T1000 (cell line): ENCODE results near the gene AZIN2.
"Not testable (repeated sequence)": the region's sequence is repeated elsewhere in the genome, so short reads cannot be mapped to it uniquely, and the experiment has no call there.

Experiments used
- DNase-seq: peaks from one replicate; lab custom pipeline; 2025; ENCODE audit warnings: mixed read lengths; lab: John Stamatoyannopoulos, UW

The AZIN2 gene

DNA sequence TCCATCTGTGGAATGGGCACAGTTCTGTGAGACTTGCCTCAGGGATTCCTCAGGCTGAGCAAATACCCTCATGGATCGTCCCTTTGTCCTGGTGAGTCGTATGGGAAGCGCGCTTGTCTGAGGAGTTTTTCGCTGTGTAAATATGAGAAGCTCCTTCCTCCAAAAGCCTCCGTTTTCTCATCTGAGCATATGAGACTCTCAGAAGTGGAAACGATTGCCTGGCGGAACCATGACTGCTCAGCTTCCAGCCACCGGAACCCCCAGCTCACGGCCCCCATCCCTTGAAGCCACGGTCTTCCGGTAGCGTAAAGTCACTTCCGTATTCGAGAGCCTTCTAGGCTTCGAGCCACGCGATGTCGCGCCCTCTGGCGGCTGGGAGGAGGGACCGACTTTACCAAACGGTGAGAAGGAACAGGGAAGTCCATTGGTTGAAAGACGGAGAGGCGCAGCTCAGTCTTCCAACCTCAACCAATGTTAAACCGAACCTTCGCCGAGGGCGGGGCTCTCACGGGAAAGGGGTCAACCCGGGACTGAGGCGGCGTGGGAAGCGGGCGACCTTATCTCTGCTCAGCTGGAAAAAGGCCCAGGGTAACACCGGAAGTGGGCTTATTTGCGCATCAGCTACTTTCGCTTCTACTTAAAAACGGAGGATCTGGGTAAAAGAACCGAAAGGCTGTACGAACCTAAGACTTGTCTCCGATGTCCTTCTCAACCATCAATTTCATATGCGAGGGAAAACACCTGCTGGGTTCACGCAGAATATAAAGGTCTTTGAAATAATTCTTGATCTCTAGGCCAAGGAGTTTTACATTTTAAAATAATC, 46.3 kb downstream of the AZIN2 start:
- DNase-seq, result peak; percentile 99

DNA sequence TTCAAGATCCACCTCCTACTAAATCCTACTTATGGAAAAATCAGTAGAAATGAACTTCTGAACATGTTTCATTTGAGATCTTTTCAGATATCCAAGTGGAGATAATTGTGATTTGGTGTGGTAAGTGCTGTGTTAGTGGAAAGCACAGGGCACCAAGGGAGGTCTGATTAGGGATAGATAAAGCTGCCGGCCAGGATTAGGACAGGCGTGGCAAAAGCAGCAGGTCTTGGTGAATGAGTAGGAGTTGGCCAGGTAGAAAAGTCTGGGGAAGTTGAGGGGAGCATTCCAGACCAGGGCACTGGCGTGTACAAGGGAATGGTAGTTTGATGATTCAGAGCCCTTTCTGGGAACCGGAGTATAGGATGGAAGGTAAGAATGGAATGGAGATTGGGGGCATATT, 47.8 kb downstream of the AZIN2 start:
- no peak for DNase-seq

DNA sequence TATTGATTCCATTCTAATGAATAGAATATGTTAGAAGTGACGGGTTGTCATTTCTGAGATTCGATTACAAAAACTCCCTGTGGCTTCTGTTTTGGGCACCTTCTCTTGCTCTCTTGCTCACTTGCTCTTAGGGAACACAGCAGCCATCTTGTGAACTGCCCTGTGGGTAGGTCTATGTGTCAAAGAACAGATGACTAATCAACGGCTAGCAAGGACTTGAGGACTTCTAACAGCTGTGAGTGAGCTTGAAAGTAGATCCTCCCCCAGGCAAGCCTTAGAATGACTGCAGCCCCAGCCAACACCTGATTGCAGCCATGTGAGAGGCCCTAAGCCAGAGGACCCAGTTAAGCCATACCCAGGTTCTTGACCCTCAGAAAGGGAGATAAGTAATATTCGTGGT, 49.3 kb downstream of the AZIN2 start:
- DNase-seq, result no peak

DNA sequence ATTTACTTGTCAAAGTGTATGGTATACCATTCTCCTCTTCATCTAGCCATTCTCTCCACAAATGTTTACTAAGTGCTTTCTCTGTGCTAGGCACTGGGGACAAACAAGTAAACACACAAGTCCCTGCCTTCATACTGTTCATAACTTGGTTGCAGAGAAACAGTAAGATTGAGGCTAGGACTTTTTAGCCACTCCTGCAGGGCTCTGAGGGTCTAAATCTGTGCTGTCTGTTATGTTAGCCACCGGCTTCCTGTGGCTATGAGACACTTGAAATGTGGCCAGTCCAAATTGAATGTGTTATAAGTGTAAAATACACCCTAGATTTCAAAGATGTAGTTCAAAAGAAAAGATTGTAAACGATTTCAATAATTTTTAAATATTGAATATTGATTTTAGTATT, 50.2 kb downstream of the AZIN2 start:
- DNase-seq, result no peak

DNA sequence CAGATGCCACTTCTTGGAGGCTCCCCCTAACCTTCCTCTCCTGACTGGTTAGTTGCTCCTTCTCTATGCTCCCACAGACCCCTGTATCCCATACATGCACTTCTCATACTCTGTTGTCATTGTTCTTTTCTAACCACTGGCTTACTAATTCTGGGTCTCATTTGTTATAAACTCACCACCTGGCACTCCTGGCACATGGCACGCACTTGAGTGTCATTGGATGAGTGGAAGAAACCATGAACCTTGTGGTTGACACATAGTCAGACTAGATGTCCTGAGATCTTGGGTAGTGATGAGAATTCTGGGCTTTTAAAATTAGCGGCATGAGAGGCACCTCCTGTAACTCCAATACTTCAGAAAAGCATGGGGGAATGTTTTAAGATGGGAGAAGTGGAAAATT, 51.6 kb downstream of the AZIN2 start:
- no peak for DNase-seq

GRCh38 chr1:33133478-33134105, 52.6 kb downstream of the AZIN2 start:
- DNase-seq, result no peak

DNA sequence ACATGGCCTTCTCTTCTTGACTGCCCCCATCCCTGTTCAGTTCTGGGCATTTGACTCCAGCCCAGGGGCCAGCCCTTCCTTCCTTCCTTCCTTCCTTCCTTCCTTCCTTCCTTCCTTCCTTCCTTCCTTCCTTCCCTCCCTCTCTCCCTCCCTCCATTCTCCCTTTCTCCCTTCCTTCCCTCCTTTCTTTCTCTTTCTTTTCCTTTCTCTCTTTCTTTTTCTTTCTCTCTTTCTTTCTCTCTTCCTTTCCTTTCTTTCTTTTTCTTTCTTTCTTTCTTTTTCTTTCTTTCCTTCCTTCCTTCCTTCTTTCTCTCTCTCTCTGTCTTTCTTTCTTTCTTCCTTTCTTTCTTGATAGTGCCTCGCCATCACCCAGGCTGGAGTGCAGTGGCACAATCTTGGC, 55.1 kb downstream of the AZIN2 start:
- DNase-seq, result not testable (repeated sequence)

DNA sequence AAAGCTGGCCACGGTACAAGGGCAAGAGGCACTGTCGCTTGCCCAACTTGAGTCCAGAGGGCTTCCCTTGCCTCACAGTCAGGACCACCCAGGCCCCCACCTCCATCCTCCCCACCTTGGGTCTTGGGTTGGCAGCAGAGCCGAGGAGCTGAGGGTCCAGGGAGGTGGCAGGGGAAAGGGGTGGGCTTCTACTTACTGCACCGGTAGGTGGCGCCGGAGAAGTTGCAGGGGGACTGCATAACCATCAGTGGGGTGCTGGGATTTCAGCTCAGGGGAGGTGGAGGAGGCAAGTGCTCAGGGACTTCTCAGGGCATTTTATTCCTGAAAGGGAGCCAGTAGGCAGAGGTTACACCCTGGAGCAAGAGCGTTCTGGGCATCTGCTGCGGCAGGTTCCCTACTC, 56.8 kb downstream of the AZIN2 start:
- DNase-seq, result no peak

DNA sequence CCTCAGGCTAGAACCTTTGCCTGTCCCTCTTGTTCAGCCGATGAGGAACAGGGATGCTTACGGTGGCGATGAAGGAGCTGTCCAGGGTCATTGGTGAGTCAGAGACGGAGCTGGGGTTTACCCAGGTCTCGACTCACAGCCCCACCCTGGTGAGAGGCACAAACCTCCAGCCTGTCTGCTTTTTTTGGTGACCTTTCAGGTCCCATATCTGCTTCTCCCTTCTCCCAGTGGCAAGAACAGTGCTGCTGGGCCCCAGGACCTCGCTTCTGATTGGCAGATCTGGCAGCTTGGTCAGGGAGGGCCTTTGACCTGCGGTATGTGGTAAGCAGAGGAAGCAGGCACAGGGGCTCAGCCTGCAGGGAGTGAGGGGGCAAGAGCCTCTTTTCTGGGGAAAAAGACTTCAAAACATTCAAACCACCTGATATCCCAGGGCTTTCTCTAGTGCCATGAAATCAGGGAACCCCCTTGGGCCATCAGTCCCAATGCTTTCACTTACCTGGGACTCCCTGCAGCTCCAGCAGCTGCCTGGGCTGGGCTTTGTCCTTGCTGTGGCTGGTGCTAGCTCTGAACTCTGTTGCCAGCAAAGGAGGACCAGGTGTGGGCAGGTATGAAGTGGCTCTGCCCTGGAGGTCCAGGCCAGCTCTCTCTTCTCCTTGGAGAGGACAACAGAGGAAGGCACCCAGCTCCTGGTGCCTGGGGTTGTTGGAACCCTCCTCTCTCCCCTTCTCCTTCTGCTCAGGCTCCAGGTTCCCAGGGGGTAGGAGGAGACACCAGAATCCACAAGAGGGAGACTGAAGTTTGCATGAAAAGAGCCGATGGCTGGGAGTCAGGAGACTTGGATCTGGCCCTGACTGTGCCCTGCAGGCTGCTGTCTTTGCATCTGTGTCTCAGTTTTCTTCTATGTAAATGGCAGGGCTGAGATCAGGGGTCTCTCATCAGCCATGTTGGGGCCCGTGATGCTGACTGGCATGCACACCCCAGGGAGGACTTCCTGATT, 59.5 kb downstream of the AZIN2 start:
- no peak for DNase-seq

DNA sequence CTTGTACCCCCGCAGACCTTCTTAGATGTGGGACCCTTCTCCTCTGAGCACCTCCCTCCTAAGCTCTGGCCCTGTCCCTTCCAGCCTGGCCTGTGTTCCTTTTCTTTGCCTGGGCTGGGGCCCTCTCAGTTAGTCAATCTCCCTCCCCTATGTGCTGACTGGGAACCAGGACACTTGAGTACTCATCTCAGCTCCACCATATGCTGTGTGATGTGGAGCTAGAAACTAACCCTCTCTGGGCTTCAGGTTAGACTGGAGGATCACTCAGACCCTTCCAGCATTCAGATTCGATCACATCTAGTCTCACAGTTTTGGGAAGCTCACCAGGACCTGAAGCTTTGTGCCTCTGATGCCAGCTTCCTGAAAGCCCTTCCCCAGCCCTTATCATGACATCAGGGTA, 60.3 kb downstream of the AZIN2 start:
- no peak for DNase-seq

DNA sequence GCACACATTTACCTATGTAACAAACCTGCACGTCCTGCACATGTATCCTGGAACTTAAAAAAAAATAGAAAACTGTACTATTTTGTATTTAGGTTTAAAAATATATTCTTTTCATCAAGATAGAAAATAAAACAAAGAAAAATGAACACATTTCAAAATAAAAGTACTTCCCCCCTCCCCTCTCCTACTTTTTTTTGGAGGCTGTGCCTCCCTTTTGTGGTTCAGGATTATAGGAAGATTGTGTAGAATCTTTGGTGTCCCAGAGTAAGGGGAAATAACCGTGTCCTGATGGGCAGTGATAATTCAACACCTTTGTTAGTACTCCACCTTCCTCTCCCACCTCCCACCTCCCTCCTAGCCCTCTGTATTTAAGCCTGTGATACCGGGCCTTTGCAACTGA, 60.8 kb downstream of the AZIN2 start:
- no peak for DNase-seq

DNA sequence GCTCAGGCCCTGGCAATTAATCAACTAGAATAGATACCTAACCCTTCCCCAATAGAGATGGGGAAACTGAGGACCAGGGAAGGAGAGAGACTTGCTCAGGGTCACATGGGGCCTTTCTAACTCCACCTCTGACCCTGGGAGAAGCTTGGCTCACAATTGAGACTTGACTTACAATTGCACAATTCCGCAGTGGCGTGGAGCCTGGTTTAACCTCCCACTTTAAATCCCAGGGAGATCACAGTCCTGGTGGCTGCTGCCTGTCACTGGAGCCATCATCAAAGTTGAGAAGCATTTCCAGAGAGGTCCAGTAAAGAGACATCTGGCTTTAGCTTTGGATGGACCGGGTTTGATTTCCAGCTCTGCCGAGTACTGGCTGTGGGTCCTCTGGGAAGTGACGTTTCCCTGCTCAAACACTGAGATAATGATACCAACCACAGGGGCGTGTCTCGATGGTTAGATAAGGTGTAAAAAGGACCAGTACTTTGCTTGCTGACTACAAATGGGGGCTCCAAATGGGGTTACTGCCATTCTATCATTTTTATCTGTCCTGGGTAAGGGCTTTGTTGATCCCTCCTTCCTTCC, 61.6 kb downstream of the AZIN2 start:
- no peak for DNase-seq

GRCh38 chr1:33143176-33143575, 62.2 kb downstream of the AZIN2 start:
- no peak for DNase-seq

DNA sequence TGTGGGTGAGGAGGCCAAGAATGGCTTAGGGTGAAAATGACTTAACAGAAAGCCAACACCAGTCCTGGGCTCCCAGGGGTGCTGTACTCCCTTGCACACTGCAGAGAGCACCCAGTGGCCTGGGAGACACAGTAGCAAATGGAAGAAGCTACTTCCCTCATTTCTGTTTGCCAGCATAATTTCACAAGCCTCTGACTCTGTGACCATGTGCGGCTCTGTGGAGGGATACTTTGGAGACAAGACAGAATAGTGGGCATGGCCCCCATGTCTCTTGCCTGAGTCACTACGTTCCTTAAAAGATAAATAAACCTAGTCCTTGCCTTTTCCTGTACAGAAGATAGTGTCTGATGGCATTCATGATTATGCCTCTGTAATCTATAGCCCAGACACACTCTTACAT, 62.7 kb downstream of the AZIN2 start:
- no peak for DNase-seq

- no peak for DNase-seq
These were observed 65.0 kb downstream of the AZIN2 start for GRCh38 chr1:33146003-33146402.

DNA sequence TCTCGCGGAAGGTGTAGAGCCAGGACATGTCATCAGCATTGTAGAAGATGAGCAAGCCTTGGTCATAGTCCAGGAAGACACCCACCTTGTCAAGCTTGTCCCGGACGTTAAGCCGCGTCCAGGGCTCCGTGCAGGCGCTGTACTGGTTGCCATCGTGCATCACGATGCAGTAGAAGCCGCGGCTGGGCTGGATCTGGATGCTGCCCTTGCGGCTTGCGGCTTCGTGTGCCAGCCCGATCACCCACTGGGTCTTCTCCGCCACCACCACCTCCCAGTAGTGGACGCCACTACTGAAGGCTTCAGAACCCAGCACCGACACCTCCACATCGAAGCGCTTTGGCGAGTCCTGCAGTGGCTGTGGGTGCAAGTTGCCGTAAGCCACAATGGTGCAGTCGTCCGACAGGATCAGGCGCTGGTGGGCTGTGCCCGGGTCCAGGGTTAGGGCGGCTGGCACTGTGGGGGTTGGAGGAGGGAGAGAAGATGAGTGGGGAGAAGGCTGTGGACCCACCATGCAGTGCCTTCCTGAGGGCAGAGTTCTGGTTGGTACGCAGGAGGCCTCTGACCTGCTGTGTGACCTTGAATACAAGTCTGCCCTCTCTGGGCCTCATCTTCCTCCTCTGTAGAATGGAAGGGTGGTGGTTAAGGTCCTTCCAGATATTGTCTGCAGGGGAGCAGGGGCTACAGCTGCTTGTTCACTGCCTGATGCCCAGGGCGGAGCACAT, 66.5 kb downstream of the AZIN2 start:
- no peak for DNase-seq

GRCh38 chr1:33147997-33148314, 67.0 kb downstream of the AZIN2 start:
- DNase-seq, result no peak

DNA sequence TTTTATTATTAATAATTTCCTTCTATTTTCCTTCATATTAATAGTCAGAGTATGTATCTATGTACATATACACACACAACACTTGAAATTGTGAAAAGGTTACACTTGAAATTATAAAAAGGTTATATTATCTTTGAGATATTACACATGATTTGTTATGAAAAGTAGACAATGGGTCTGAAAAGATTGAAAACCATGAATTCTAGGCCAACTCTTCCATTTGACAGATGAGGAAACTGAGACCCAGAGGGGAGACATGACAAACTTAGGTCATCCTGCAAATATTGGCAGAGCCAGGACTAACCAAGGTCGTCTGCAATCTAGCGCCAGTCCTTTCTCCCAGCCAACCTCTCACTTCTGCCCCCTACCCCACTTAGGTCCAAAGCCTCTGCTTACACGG, 67.7 kb downstream of the AZIN2 start:
- no peak for DNase-seq

- no peak for DNase-seq
These were observed 68.7 kb downstream of the AZIN2 start for GRCh38 chr1:33149453-33150190.

- no peak for DNase-seq
These were observed 69.6 kb downstream of the AZIN2 start for GRCh38 chr1:33150522-33150921.

GRCh38 chr1:33151116-33151515, 70.2 kb downstream of the AZIN2 start:
- no peak for DNase-seq
